Activated CD4-positive, alpha-beta T cell treated with anti-CD3 and anti-CD28 coated beads, Interleukin-2, amount 50 U/mL, for 16 hours (primary cell): ENCODE measurements around the gene MTMR10.

Experiments used
- DNase-seq: peaks from one replicate; pipeline ENCODE4 v3.0.0-alpha.2; 2020

The MTMR10 gene, protein sequence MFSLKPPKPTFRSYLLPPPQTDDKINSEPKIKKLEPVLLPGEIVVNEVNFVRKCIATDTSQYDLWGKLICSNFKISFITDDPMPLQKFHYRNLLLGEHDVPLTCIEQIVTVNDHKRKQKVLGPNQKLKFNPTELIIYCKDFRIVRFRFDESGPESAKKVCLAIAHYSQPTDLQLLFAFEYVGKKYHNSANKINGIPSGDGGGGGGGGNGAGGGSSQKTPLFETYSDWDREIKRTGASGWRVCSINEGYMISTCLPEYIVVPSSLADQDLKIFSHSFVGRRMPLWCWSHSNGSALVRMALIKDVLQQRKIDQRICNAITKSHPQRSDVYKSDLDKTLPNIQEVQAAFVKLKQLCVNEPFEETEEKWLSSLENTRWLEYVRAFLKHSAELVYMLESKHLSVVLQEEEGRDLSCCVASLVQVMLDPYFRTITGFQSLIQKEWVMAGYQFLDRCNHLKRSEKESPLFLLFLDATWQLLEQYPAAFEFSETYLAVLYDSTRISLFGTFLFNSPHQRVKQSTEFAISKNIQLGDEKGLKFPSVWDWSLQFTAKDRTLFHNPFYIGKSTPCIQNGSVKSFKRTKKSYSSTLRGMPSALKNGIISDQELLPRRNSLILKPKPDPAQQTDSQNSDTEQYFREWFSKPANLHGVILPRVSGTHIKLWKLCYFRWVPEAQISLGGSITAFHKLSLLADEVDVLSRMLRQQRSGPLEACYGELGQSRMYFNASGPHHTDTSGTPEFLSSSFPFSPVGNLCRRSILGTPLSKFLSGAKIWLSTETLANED

DNA sequence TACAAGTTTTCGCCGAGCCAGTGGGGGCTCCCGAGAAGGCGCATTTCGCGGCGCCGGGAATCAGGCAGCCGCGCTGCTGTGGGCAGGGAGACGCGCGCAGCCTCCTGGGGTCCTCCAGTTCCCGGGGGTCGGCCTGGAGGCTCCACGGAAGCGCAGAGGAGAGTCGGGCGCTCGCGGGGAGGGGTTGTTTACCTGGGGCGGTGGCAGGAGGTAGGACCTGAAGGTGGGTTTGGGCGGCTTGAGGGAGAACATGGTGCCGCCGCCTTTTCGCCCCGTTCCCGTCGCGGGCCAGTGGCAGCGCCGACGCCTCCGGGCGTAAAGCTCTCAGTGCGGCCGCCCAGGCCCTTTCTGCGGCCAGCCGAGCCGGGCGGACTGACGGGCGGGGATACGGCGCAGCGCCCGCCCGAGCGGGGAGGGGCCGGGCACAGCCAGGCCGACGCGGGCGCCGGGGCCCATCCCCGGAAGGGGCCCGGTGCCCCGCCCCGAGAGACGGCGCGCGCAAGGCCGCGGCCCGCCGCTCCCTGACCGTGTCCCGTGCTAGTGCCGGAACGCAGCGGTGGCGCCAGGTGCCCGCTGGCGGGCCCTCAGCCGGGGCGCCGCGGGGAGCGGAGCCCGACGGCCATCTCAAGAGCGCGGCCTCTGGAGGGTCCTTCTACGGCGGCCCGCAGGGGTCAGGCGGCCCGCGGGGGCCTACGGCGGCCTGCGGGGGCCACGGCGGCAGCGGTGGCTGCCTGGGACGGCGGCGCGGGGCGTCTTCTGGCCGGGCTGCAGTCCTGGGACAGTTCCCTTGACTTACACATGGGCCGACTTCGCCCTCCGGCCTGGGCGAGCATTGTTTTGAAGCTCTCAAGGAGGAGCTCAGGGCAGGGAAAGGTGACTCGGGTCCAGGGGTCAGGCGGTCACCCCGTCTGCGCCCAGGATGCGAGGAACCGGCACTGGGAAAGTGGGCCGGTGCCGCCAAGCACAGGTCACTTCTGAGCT, at the start of gene MTMR10:
MTMR10 (minus strand) TSS at position 374 of the 981 bp plus-strand sequence; CDS start at position 252, 122 bp downstream.
- DNase-seq: peak; percentile 73

DNA sequence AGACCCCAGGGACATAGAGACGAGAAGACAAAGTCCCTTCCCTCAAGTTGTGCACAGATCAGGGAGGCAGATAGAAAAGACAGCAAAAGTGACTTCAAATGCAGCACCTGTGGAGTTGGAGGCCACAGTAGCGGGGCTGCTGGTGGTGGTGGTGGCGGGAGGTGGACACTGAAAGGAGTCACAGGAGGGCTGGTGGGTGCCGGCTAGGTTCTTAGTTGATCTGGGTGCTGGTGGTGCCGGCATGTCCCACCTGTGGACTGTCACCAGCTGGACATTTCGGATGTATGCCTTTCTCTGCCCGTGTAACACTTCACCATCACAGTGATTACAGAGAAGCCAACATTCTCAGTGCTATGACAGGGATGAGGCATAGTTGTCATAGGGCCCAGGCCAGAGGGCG, 49.2 kb upstream of the MTMR10 start:
- DNase-seq: no peak

DNA sequence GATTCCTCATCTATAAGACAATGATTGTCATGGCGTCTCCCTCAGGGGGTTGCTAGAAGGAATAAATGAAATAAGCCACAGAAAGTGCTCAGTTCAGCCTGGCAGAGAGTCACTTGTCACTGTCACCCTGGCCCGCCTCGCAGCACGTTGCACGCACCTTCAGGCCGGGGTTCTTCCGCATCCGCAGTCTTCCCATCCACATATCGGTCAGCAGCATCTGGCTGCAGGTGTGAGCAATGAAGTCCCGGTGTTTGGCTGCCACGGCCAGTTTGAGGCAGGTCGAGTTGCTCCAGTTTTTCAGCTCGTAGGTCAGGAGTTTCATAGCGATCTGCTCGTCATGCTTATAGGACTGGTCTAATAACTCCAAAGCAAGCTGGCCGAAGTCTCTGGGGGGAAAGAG, 48.5 kb upstream of the MTMR10 start:
- DNase-seq: no peak

DNA sequence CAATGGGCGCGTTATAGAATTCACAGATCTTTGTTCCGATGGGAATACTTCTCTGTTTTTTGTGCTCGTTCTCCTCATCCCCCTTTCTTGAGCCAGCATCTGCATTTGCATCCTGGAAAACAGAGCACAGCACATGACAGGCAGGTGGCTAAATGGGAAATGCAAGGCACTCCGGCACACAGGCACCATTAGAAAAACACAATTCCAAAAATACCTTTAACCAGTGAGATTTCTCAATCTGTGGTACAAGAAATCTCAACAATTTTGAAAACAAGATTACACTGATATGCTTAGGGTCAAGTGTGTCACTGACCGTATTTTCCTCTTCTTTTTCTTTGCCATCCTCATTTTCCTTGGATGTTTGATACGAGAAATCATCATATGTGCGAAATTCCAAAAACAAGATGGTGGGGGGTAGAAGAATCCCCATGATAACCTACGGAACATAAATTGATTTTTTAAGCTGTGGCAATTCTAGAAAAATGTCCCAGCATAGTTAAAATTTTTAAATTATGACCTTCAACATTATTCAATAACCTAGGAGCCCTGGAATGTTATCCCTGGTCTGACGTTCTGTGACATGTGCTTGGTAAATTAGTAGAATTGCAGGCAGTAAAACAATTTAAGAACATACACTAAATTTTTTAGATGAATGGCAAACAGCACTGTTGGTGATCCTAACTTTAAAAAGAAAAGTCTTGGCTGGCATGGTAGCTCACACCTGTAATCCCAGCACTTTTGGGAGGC, 46.5 kb upstream of the MTMR10 start:
- DNase-seq: no peak

DNA sequence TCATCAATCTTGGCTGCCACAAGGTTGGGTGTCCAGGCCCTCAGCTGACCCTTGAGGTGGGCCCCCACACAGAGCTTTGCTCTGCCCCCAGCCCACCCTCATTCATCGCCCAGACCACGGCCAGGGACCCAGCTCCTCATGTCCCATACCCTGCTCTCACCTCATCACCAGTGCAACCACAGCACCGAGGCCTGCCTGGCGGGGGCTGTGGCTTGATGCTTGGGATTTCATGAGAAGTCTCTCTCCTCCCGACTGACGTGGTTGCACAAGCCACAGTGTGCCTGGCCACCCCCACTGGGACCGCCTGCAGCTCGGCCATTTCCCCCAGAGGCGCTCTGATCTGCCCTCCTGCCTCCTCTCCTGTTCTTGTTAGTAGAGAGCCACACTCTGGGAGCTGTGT, 45.4 kb upstream of the MTMR10 start:
- no peak for DNase-seq

DNA sequence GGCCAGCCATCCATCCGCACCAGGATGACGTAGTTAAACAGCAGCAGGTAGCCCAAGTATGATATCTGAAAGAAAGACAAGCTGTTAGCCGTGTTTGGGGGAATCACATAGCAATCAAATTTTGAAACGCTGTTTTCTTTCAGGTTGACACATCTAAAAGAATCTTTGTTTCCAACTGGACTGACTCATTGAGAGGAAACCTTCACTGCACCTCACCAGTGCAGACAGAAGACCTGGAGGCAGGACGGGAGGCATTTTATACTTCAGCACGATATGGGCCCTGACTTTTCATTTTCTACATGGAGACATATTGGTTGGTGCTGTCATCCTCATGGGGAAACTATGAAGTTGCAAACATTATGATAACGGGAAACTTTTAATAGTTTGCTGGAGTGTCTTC, 44.2 kb upstream of the MTMR10 start:
- no peak for DNase-seq

DNA sequence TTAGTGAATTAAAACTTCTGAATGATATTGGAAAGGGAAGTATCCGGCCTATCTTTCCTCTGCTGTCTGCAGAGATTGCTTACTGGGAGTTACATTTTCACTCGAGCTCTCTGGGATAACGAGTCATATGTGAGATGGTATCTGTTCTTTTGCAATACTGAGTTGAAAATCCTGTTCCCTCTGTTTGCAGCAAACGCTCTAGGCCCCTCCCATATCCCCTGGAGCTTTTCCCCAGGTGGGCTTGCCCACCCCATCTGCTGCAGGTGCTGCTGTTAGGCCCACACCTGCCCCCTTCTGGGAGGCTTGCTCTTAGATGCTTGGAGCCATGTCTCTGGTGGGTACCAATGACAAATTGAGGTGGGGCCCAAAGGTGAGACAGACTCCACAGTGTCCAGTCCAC, 42.7 kb upstream of the MTMR10 start:
- DNase-seq: no peak

DNA sequence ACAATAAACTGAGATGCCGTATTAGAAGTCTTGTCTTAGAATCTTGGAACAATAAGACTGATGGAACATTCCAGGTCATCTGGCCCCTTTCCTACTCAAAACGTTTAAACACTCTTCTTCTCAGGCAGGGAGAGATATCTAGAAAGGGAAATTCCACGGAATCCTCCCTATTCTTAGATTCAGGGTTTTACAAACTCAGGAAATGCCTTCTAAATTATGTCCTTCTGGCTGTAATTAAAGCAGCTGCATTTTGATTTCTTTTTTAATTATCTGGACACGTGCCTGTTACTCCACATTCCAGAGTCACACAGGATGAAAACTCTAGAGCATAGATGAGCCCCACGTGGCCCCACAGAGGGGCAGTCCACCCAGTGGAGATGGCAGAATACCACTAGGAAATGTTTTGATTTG, 41.5 kb upstream of the MTMR10 start:
- no peak for DNase-seq

DNA sequence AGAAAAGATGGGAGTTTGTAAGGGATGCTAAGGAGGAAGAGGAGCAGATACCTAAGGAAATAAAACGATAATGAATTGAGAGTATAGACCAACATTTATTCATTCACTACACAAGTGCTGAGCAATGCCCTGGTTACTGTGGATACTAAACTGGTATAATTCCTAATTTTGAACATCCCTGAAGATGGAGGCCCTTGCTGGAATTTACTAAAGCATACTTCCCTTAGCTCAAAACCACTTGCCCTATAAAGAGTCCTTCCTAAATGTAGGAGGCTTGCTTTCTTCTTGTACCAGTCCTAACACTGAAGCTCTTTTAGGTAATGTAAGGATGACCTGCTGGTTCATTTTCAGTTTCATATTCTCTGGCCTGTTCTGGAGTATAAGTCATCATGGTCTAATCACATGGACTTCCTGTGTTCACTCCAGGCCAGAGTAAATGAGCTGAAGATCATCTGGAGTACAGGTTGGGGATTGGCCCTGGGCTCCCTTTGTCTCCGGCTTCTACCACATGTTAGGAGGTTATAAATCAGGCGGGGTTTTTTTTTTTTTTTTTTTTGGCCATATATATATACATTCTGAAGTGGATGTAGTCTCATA, 40.1 kb upstream of the MTMR10 start:
- DNase-seq: peak; percentile 6

DNA sequence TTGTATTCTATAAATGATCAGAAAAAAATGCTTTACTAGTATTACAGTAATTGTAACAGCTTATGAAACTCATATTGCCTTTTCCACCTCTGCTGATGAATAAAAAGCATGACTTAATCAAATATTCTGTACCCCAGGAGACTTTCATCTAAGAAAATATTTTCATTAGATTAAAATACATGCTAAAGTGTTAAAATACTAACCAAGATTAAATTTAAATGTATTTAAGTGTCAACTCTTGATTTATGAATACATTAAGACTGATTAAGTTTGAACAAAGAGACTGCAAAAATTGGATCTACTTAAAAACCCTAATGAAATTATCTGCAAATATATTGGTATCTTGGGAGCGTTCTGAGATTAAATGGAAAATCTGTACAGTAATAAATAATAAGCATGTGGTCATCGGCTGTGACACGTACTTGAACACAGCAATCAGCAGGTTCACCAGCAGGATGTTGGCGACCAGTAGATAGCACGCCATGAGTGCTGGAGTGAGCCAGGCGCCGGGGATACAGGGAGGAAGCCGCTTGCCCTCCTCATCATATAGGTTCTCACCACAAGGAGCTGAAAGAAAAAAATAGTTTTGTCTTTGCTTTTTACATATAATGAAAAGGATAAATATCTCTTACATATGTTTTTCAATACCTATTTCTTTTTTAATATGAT, 36.6 kb upstream of the MTMR10 start:
- DNase-seq: no peak

DNA sequence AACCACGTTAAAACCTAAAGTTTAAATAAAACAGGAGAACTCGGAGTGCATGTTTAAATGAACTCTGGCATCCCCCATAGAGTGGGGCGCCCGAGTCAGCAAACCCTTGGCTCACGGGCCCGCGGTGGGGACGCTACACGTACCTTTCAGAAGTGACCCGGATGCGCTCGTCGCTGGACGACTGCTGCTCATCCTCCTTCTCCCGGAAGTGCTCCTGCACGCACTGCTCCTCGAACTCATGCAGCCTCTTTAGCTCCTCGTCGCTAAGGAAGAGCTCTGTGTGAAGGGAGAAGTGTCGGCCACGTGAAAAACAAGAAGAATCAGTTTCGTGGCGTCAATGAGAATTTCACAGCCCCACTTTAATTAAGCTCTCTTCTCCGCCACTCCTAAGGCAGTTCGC, 34.6 kb upstream of the MTMR10 start:
- no peak for DNase-seq

DNA sequence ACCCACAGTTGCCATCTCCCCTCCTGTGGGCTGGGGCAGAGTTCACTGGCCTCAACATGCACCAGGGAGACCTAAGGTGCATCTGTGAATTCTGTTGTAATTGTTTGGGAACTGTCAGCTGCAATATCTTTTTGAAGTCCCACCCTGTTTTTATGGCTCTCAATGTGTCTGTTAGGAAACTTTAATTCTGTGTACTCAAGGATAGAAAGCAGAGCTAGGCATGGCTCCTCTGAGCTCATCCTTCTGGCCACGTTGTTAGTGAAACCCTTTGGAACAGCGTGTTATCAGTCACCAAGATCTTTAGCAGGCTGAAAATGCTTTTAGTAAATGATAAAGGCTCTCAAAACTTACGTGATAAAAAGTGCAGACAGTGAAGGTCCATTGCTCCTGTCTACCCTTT, 33.6 kb upstream of the MTMR10 start:
- DNase-seq: no peak

DNA sequence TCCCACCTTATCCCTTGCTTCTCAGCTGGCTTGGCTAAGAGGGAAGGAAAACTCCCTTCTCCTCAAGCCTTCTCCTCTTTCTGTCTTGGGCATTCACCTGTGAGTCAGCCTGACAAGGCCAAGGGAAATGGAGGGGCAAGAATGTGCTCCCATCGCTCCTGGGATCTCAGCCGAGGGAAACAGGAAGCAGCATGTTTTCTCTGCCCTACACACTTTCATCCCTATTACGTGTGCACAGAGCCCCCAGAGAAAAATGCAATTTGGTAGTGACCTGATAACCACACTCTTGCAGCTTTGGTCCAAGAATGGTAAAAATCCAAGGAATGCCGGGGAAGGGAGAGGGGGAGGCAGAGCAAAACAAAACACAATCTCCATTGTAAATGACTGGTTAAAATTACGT, 32.9 kb upstream of the MTMR10 start:
- no peak for DNase-seq

DNA sequence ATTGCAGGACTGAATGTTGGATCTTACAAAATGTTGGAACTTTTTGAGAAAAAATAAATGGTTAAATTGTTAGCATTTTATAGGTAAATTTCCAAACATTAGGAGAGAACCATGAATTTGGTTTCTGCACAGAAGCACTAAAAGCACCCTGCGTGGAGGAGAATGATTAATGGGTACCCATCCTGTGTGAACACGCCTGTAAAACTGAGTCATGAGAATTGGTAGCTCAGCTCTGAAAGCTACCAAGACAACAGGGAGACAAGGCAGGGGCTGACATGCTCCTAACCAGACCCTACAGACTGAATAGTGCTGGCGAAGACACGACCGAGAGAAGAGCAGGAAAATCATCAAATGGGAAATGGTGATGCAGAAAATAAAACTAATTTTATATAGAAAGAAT, 32.4 kb upstream of the MTMR10 start:
- no peak for DNase-seq

DNA sequence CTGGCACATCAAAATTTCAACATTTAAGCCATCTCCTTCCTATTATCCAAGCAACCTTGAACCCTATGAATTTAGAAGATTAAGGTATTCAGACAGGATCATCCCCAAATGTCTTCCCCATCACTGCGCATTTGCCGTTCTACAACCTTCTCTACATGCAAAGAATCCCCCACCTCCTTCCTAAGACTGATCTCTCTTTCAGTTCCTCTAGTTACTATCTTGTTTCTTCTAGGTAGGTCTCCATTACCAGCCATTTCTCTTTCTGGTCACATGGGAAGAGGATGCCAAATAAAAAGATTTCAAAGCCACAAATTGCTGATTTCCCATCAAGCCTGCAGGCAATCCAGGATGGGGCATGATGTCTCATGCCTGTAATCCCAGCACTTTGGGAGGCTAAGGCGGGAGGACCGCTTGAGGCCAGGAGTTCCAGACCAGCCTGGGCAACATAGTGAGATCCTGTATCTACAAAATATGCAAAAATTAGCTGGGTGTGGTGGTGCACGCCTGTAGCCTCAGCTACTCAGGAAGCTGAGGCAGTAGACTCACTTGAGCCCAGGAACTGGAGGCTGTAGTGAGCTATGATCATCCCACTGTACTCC, 29.7 kb upstream of the MTMR10 start:
- DNase-seq: no peak

DNA sequence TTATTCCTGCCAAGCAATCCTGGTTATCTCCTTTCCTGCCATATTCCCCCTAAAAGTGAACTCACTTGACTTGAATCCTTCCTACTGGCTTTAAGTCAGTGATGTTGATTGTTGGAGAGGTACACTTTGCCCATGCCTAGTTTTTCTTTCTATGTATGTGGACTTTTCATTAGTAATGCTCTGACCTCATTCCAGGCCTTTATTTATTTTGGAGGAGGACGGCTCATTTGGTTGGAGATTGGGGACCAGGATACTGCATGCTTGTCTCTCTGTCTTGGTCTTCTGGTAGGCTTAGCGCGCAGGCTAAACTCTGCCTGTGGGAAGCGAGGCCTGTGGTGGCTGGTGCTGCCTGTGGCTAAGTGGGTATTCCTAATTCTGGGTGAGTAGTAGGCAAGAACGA, 29.1 kb upstream of the MTMR10 start:
- DNase-seq: no peak

DNA sequence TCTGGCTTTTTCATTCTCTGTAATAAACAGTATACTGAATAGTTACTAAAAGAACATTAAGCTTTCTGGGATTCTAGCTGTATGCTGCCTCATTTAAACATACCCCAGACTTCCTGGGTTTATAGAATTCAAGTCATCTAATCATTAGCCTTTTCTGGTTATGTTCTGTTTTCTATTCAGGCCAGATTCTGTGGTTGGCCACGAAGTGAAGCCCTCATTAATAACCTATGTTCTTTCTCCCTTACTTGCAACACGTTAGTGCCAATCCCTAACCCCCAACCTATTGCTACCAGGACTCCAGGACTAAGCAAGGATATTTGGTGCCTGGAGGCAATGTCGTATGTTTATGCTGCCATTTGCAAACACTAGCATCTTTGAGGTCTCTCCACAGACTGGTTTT, 28.6 kb upstream of the MTMR10 start:
- no peak for DNase-seq

DNA sequence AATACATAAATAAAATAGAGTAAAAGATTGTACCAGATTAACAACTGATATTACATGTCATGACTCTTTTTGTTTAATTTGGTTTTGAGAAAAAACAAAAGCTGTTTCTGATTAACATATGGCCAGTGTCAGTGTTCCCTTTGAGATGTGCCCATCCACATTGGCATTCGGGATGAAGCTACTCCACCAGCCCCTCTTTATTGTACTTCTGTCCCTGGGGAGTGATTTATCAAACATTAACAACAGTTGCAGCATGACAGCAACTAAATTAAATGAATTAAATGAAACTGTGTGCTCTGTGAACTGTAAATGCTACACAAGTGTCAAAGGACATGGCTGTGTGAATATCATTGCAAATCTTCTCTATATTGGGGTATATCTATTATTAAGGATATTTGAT, 25.9 kb upstream of the MTMR10 start:
- DNase-seq: no peak

DNA sequence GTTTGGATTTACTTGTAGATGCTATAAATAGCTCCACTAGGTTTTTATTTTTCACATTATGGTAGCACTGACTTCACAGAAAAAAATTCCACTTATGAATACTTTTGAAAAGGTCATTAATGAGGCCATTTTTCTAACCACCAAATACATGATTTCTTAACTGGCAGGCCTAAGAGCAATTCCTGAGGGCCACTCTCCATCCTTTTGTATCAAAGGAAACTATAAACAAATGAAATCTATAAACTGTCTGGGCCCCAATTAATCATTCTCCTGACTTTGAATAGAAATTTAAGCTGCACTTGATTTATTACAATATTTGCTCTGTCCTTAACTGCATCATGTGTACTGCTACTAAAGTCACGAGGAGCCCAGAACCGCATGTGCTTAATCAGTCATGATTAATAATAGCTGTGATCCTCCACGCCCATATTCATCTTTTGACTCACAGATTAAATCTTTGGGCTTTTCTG, 25.1 kb upstream of the MTMR10 start:
- DNase-seq: no peak

DNA sequence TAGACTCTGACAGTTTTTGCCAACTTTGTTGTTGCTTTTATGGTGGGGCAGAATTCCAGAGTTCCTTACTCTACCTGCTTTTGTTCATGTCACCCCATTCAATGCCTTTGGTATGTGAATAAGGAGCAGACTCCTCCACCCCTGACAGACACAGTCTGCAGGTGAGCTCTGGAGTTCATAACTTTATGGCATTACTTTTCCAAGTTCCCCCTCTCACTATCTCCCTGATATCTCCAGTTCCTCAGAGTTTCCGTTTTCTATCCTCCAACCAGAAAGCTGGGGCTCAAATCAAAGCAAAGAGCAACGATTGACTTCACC, 23.1 kb upstream of the MTMR10 start:
- no peak for DNase-seq
